Measurements from ENCODE around the gene TEP1. TPM values are rescaled to one million over a fixed set of nuclear protein-coding genes. Genes with fewer than 3 reads are reported as not detected.

TEP1 gene
- total RNA-seq, 2 donors from 2014 or later = 6.9 to 11.9 TPM

GRCh38 chr14:20332788-20333493 is 80.4 kb downstream of the TEP1 start, which contains the start of gene CCNB1IP1:
Gene CCNB1IP1, minus strand, starts transcription at chr14:20333279. Its CDS starts 16,756 bp downstream, at chr14:20316523.
- Histone ChIP-seq H3K27me3 (no peaks in the 10 kb centered on the region), H3K9me3 (no peaks in the 10 kb centered on the region), H3K4me1 (peaks cover 2 to 21% of the 10 kb centered on the region in 2 donors), H3K4me3 (peak within 1 kb of the TSS; percentile 62 to 67), H3K27ac (peak within 1 kb of the TSS; percentile 87 to 91), H3K36me3 (peaks cover 10% of the 10 kb centered on the region)
- TF ChIP-seq, protein P1, sequence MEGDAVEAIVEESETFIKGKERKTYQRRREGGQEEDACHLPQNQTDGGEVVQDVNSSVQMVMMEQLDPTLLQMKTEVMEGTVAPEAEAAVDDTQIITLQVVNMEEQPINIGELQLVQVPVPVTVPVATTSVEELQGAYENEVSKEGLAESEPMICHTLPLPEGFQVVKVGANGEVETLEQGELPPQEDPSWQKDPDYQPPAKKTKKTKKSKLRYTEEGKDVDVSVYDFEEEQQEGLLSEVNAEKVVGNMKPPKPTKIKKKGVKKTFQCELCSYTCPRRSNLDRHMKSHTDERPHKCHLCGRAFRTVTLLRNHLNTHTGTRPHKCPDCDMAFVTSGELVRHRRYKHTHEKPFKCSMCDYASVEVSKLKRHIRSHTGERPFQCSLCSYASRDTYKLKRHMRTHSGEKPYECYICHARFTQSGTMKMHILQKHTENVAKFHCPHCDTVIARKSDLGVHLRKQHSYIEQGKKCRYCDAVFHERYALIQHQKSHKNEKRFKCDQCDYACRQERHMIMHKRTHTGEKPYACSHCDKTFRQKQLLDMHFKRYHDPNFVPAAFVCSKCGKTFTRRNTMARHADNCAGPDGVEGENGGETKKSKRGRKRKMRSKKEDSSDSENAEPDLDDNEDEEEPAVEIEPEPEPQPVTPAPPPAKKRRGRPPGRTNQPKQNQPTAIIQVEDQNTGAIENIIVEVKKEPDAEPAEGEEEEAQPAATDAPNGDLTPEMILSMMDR (IDR thresholded peaks at IDR 0.05) = no peak
- DNase-seq (ENCODE audit: low spot score) = peak; percentile 71

DNA sequence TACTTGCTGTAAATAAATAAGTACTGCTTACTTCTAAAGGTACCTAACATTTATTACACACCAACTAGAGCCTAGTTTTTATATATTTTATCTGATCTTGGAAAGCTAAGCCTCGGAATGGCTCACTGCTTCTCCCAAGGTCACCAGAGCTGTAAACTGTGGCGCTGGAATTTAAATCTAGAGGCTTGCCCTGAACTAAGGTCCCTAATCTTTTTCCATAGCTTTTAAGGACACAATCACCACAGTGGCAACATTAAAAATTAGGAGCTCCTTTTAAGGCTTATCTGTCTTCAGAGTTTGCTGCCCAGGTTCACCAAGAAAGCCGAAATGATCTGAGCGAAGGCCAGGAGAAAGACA is 80.9 kb downstream of the TEP1 start:
- H3K36me3 ChIP-seq = peaks cover 14% of the 10 kb centered on the region
- no peaks in the 10 kb centered on the region for H3K27me3 ChIP-seq
- TF ChIP-seq, protein P1 (IDR thresholded peaks at IDR 0.05) = peak in 1 of 2 donors; percentile 12
- H3K4me3 ChIP-seq = peak overlapping the region; percentile 62 to 67
- peak overlapping the region; percentile 87 to 91 for H3K27ac ChIP-seq
- peaks cover 2 to 21% of the 10 kb centered on the region in 2 donors for H3K4me1 ChIP-seq
- no peak for DNase-seq (ENCODE audit: low spot score)
- no peaks in the 10 kb centered on the region for H3K9me3 ChIP-seq

DNA sequence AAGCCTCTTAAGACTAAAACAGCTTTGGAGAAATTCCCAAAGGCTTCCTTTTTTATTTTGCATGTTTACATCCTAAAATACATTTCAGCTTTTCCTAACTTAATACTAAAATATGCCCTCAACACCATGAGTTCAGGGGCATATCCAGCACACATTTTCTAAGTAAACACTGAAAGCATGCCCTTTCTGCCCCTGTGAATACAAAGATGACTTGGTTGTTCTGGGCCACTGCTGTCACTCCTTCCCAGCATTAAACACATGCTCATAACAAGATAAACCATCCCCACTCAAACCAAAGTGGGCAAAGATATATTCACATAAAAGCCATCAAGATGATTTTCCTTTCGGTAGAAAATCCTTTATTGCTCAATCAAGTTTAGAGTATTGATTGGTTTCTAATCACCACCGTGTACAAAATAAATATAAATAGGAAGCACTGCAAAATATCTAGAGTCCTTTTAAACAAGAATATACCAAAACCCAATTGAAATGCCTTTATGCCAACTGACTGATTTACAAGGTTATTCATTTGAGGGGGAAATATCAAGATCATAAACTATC is 82.2 kb downstream of the TEP1 start:
- Histone ChIP-seq H3K9me3 (no peaks in the 10 kb centered on the region), H3K4me3 (peak overlapping the region in 1 of 2 donors; percentile 0), H3K36me3 (peaks cover 20% of the 10 kb centered on the region), H3K27ac (no peak overlapping the region), H3K27me3 (no peaks in the 10 kb centered on the region), H3K4me1 (peaks cover 2 to 25% of the 10 kb centered on the region in 2 donors)
- TF ChIP-seq, protein P1 (IDR thresholded peaks at IDR 0.05) = no peak
- DNase-seq (ENCODE audit: low spot score) = no peak

DNA sequence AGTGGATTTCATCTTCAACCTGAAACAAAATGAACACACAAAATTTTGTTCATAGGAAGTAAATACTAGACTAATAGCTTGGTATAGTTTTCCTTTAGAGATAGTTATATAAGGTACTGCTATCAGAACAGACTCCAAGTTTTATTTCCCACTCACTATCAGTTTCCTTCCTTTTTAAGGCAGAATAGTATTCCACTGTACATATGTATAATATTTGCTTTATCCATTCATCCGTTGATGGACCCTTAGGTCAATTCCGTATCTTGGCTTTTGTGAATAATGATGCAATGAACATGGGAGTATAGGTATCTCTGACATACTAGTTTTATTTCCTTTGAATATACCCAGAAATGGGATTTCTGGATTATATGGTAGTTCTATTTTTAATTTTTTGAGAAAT is 83.9 kb downstream of the TEP1 start:
- TF ChIP-seq, protein P1 (IDR thresholded peaks at IDR 0.05) = no peak
- no peak for DNase-seq (ENCODE audit: low spot score)
- peaks cover 36% of the 10 kb centered on the region for H3K36me3 ChIP-seq
- no peaks in the 10 kb centered on the region for H3K27me3 ChIP-seq
- no peak overlapping the region for H3K27ac ChIP-seq
- H3K4me3 ChIP-seq = no peak overlapping the region
- H3K9me3 ChIP-seq = no peaks in the 10 kb centered on the region
- H3K4me1 ChIP-seq = peaks cover 2 to 25% of the 10 kb centered on the region in 2 donors

- TF ChIP-seq, protein P1 (IDR thresholded peaks at IDR 0.05) = no peak
- H3K27ac ChIP-seq = no peak overlapping the region
- no peaks in the 10 kb centered on the region for H3K9me3 ChIP-seq
- H3K36me3 ChIP-seq = peaks cover 40% of the 10 kb centered on the region
- no peak for DNase-seq (ENCODE audit: low spot score)
- no peak overlapping the region for H3K4me3 ChIP-seq
- H3K27me3 ChIP-seq = no peaks in the 10 kb centered on the region
- peaks cover 2 to 25% of the 10 kb centered on the region in 2 donors for H3K4me1 ChIP-seq
Measured at GRCh38 chr14:20328705-20329104, 84.6 kb downstream of the TEP1 start.

Data from right atrium auricular region (tissue), 2 donors.